PFSK-1 (cell line): ENCODE data around the gene HIRA.

Source experiments
- FOXP2 ChIP-seq: optimal IDR thresholded peaks from 2 replicates; pipeline ENCODE3; 2011; ENCODE audit warnings: borderline replicate concordance, control low read depth, inconsistent platforms; ENCODE audit not compliant: insufficient read depth; ENCODE audit errors: extremely low read length, extremely low read depth
- POLR2AphosphoS5 ChIP-seq: IDR thresholded peaks from 2 replicates; pipeline ENCODE4 v1.6.1; 2012; ENCODE audit warnings: low read depth, mild to moderate bottlenecking, control low read depth, low read length, moderate library complexity
- REST ChIP-seq, 2 experiments: IDR thresholded peaks; 2 replicates each; pipeline versions ENCODE4 v1.6.1 to v1.8.0; 2011 to 2012; ENCODE audit warnings: low read depth in 2 of 2, low read length in 2 of 2, control low read depth in 1 of 2, inconsistent platforms in 1 of 2, mild to moderate bottlenecking in 1 of 2, moderate library complexity in 1 of 2; ENCODE audit not compliant: insufficient read depth in 1 of 2
- SIN3A ChIP-seq: IDR thresholded peaks from 2 replicates; pipeline ENCODE4 v1.6.1; 2012; ENCODE audit warnings: mild to moderate bottlenecking, low read length, moderate library complexity, borderline replicate concordance; ENCODE audit not compliant: insufficient read depth
- TAF1 ChIP-seq: IDR thresholded peaks from 2 replicates; pipeline ENCODE4 v1.6.1; 2012; ENCODE audit warnings: low read length, control low read depth, borderline replicate concordance; ENCODE audit not compliant: insufficient read depth

HIRA gene

GRCh38 chr22:19303785-19304184 lies 127.7 kb downstream of the HIRA start:
- TF ChIP-seq POLR2AphosphoS5 (no peak), FOXP2 (no peak), REST (IDR thresholded peaks at IDR 0.05; ENCODE audit: insufficient read depth in 1 of 2, low read depth in 2 of 2, low read length in 2 of 2) (no peak), SIN3A (no peak), TAF1 (no peak)

- TF ChIP-seq TAF1 (no peak), REST (IDR thresholded peaks at IDR 0.05; ENCODE audit: insufficient read depth in 1 of 2, low read depth in 2 of 2, low read length in 2 of 2) (no peak)
These were observed 135.8 kb downstream of the HIRA start for GRCh38 chr22:19295733-19296132.

- TF ChIP-seq POLR2AphosphoS5 (no peak), REST (IDR thresholded peaks at IDR 0.05; ENCODE audit: insufficient read depth in 1 of 2, low read depth in 2 of 2, low read length in 2 of 2) (no peak)
These were observed 138.9 kb downstream of the HIRA start for GRCh38 chr22:19292458-19293230.

GRCh38 chr22:19291580-19292457 lies 139.7 kb downstream of the HIRA start, which contains the start of gene CLTCL1:
CLTCL1 (minus strand) TSS chr22:19291719; CDS start chr22:19291641, 78 bp downstream.
- TF ChIP-seq REST (IDR thresholded peaks at IDR 0.05; ENCODE audit: insufficient read depth in 1 of 2, low read depth in 2 of 2, low read length in 2 of 2) (no peak), FOXP2 (no peak), POLR2AphosphoS5 (peak; percentile 28; the same call in 1 of the 2 replicates), SIN3A (no peak), TAF1 (peak; percentile 41; the same call in 1 of the 2 replicates)
